PC-9 (cell line): Measurements from ENCODE around the gene OR6A2. TPM values are rescaled to one million over a fixed set of nuclear protein-coding genes. Genes with fewer than 3 reads are reported as not detected.

Experiments used
- Bru-seq: library from RNA; stranded (reverse); fragments of 400-500 nt; gene quantifications from one replicate; lab custom pipeline; 2021; lab: Mats Ljungman, UMichigan
- BruChase-seq, 2 experiments: library from RNA; stranded (reverse); fragments of 400-500 nt; gene quantifications; one replicate each; lab custom pipeline; 2021; lab: Mats Ljungman, UMichigan
- BruUV-seq: library from RNA; stranded (reverse); fragments of 400-500 nt; replicated peaks from 2 replicates; lab custom pipeline; 2021; lab: Mats Ljungman, UMichigan
- CTCF ChIA-PET: fragments of 300-600 bp; sonication (Branson Sonifier 250); formaldehyde crosslinking; loops from one replicate; lab custom pipeline; 2022; ENCODE audit warnings: antibody characterized with exemption; lab: Charles Lee
- POLR2A ChIA-PET: fragments of 300-600 bp; sonication (Branson Sonifier 250); formaldehyde crosslinking; loops from one replicate; lab custom pipeline; 2022; ENCODE audit warnings: antibody characterized with exemption; ENCODE audit not compliant: unreplicated experiment; lab: Charles Lee
- DNase-seq, 2 experiments: peaks; one replicate each; pipeline versions ENCODE4 v3.0.0 to v3.0.0-alpha.2; 2015 to 2022; ENCODE audit warnings: mixed read lengths in 1 of 2
- H2AFZ ChIP-seq: fragments of 200-600 bp; sonication (generic); 2 replicates; pipeline ENCODE4 v1.8.1; 2017; ENCODE audit warnings: antibody characterized with exemption
- H3F3A ChIP-seq: fragments of 200-600 bp; sonication (generic); 2 replicates; pipeline ENCODE4 v1.8.1; 2017; ENCODE audit warnings: antibody characterized with exemption, mild to moderate bottlenecking, low read depth; ENCODE audit not compliant: insufficient read depth
- H3K27ac ChIP-seq: fragments of 200-600 bp; sonication (generic); 2 replicates; pipeline ENCODE4 v1.6.1; 2016; ENCODE audit warnings: mixed run types
- H3K27me3 ChIP-seq: fragments of 200-600 bp; sonication (generic); 2 replicates; pipeline ENCODE4 v1.6.1; 2016; ENCODE audit warnings: low read depth, mixed run types; ENCODE audit not compliant: insufficient read depth
- H3K36me3 ChIP-seq: fragments of 200-600 bp; sonication (generic); 2 replicates; pipeline ENCODE4 v1.6.1; 2016; ENCODE audit warnings: low read depth, mixed run types
- H3K4me1 ChIP-seq: fragments of 200-600 bp; sonication (generic); replicated peaks from 2 replicates; pipeline ENCODE4 v1.6.1; 2016; ENCODE audit warnings: mixed run types; ENCODE audit not compliant: insufficient read depth
- H3K4me2 ChIP-seq: fragments of 200-600 bp; sonication (generic); 2 replicates; pipeline ENCODE4 v1.6.1; 2017; ENCODE audit warnings: mixed run types
- H3K4me3 ChIP-seq: fragments of 200-600 bp; sonication (generic); 2 replicates; pipeline ENCODE4 v1.6.1; 2016; ENCODE audit warnings: mixed run types
- H3K79me2 ChIP-seq: fragments of 200-600 bp; sonication (generic); 2 replicates; pipeline ENCODE4 v1.6.1; 2017; ENCODE audit warnings: low read depth, mixed run types
- H3K9me2 ChIP-seq: fragments of 200-600 bp; sonication (generic); 2 replicates; pipeline ENCODE4 v1.8.1; 2017; ENCODE audit warnings: mild to moderate bottlenecking; ENCODE audit not compliant: insufficient read depth
- H3K9me3 ChIP-seq: fragments of 200-600 bp; sonication (generic); 2 replicates; pipeline ENCODE4 v1.8.1; 2016; ENCODE audit warnings: low read depth; ENCODE audit not compliant: insufficient read depth
- H4K20me1 ChIP-seq: fragments of 200-600 bp; sonication (generic); 2 replicates; pipeline ENCODE4 v1.8.1; 2017; ENCODE audit not compliant: insufficient read depth
- EZH2 ChIP-seq: fragments of 200-600 bp; sonication (generic); IDR thresholded peaks from 2 replicates; pipeline ENCODE4 v1.8.0; 2017; ENCODE audit warnings: antibody characterized with exemption, low read depth
- intact Hi-C: fragments of 100-400 bp; cut with micrococcal nuclease; formaldehyde crosslinking; loops from one replicate; pipeline ENCODE4 v1.10.0; 2022; ENCODE audit not compliant: unreplicated experiment
- long read RNA-seq: library from polyadenylated mRNA; stranded (forward); transcript quantifications from one replicate; pipeline ENCODE4 v2.0.0, GENCODE V29; 2022
- total RNA-seq: library from RNA; stranded (reverse); gene quantifications from 2 replicates; pipeline ENCODE4 v1.2.3, GENCODE V29; 2021
- TF ChIP-seq, protein P1 (sequence below): fragments of 200-600 bp; sonication (generic); conservative IDR thresholded peaks from 2 replicates; pipeline ENCODE4 v1.6.1; 2017; ENCODE audit warnings: mixed run types, antibody characterized with exemption, mild to moderate bottlenecking, moderate library complexity

The OR6A2 gene
- 0.48 TPM in 1 of 2 replicates, not detected in the other for total RNA-seq
- percentile 35 among the genes with signal in this experiment for Bru-seq, nascent RNA
- BruChase-seq, experiment 1, labeled RNA remaining after a 2-hour chase: percentile 38 among the genes with signal in this experiment
- BruChase-seq, experiment 2, labeled RNA remaining after a 6-hour chase: percentile 44 among the genes with signal in this experiment
- long read RNA-seq: 0 reads

GRCh38 chr11:6799402-6799801 lies at the start of gene OR6A2:
Gene OR6A2 (minus strand): TSS chr11:6799689. CDS start chr11:6795708, 3,981 bp downstream.
- no TSS peak for BruUV-seq
- H4K20me1 ChIP-seq: no peaks in the 10 kb centered on the region
- no peaks in the 10 kb centered on the region for H3K9me2 ChIP-seq
- H3K4me1 ChIP-seq: no peaks in the 10 kb centered on the region
- no peaks in the 10 kb centered on the region for H3K9me3 ChIP-seq
- H3K4me3 ChIP-seq: no peak within 1 kb of the TSS
- POLR2A ChIA-PET: no interaction called here
- CTCF ChIA-PET: no interaction called here
- intact Hi-C loops: no loop called here
- H3K4me2 ChIP-seq: no peak within 1 kb of the TSS
- no peaks in the 10 kb centered on the region for H3K36me3 ChIP-seq
- no peaks in the 10 kb centered on the region for H3F3A ChIP-seq
- no peaks in the 10 kb centered on the region for H3K79me2 ChIP-seq
- TF ChIP-seq, protein P1, sequence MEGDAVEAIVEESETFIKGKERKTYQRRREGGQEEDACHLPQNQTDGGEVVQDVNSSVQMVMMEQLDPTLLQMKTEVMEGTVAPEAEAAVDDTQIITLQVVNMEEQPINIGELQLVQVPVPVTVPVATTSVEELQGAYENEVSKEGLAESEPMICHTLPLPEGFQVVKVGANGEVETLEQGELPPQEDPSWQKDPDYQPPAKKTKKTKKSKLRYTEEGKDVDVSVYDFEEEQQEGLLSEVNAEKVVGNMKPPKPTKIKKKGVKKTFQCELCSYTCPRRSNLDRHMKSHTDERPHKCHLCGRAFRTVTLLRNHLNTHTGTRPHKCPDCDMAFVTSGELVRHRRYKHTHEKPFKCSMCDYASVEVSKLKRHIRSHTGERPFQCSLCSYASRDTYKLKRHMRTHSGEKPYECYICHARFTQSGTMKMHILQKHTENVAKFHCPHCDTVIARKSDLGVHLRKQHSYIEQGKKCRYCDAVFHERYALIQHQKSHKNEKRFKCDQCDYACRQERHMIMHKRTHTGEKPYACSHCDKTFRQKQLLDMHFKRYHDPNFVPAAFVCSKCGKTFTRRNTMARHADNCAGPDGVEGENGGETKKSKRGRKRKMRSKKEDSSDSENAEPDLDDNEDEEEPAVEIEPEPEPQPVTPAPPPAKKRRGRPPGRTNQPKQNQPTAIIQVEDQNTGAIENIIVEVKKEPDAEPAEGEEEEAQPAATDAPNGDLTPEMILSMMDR: no peak
- no peak for TF ChIP-seq EZH2
- H2AFZ ChIP-seq: no peak within 1 kb of the TSS
- no peak for DNase-seq
- H3K27ac ChIP-seq: no peak within 1 kb of the TSS
- H3K27me3 ChIP-seq: no peaks in the 10 kb centered on the region

DNA sequence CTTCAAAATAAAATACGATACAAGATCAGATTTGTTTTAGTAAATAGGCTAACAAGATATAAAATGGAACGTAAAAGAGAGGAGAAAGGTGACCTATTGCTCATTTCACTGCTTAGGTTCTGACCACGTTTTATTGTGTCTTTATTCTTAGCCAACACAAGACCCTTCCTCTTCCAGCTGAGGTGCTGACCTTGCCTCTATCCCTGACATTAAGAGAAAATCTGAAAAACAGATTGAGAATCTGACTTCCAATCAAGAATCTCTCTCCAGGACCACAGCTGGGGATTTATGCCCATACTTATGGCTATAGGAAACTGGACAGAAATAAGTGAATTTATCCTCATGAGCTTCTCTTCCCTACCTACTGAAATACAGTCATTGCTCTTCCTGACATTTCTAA lies 45.9 kb upstream of the OR6A2 start, which contains the start of gene OR10A5:
OR10A5 (plus strand) TSS at position 301 of the 400 bp plus-strand sequence; CDS start at position 301, 0 bp downstream.
- intact Hi-C loops: no loop called here
- Histone ChIP-seq H3K4me2 (no peak within 1 kb of the TSS), H3K27me3 (no peaks in the 10 kb centered on the region), H3K9me2 (no peaks in the 10 kb centered on the region), H3K4me1 (no peaks in the 10 kb centered on the region), H4K20me1 (no peaks in the 10 kb centered on the region), H3F3A (no peaks in the 10 kb centered on the region), H2AFZ (no peak within 1 kb of the TSS), H3K79me2 (no peaks in the 10 kb centered on the region), H3K27ac (no peak within 1 kb of the TSS), H3K36me3 (no peaks in the 10 kb centered on the region), H3K9me3 (no peaks in the 10 kb centered on the region), H3K4me3 (no peak within 1 kb of the TSS)
- ChIA-PET CTCF (no interaction called here), POLR2A (no interaction called here)
- TF ChIP-seq, protein P1: no peak
- no peak for TF ChIP-seq EZH2
- no TSS peak for BruUV-seq
- no peak for DNase-seq

DNA sequence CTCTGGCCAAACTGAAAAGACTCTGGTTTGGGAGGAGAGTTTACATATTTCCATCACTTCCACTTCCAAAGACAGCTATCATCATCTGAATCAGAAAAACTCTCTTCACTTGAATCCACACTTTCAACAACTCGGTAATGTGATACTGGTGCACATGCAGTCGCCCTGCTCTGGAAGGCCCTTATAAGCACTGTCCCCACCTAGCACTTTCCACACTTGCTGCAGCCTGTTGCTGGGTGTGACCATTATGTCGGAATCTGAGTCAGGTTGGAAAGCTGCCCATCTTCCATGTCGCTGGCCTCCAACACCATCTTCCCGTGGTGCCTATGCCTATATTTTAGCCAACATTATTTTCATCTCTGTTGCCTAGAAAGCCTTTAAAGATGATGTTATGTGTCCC lies 44.9 kb upstream of the OR6A2 start:
- intact Hi-C loops: no loop called here
- no TSS peak for BruUV-seq
- Histone ChIP-seq H3K9me2 (no peaks in the 10 kb centered on the region), H3K9me3 (no peaks in the 10 kb centered on the region), H2AFZ (no peak overlapping the region), H3K4me3 (no peak overlapping the region), H3K27me3 (no peaks in the 10 kb centered on the region), H3K79me2 (no peaks in the 10 kb centered on the region), H3K36me3 (no peaks in the 10 kb centered on the region), H3K4me2 (no peak overlapping the region), H4K20me1 (no peaks in the 10 kb centered on the region), H3K27ac (no peak overlapping the region), H3K4me1 (no peaks in the 10 kb centered on the region), H3F3A (no peaks in the 10 kb centered on the region)
- no peak for TF ChIP-seq EZH2
- TF ChIP-seq, protein P1: no peak
- ChIA-PET CTCF (no interaction called here), POLR2A (no interaction called here)
- DNase-seq: no peak
